ENCODE results near the gene SLCO3A1. TPM values are rescaled to one million over a fixed set of nuclear protein-coding genes. Genes with fewer than 3 reads are reported as not detected.

SLCO3A1 gene
- total RNA-seq, 1 experiment from 2014 or later: 10.1 TPM

DNA sequence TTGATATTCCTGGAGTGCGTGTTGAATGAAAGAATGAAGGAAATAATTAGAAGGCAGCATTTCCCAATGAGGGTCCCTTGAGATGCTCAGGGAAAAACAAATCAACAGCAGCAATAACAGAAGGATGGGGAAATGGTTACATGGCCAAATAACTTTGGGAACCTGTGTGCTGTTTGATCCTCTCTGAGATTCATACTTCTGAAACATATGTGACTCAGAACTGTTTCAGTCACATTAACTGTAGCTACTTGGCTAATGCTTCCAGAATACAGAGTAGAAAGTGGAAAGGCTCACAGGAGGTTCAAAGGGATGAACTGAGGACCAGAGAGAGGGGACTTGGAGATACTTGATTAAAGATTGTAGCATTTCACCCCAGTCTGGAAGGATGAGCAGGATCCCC is 258.2 kb downstream of the SLCO3A1 start:
- no peaks in the 10 kb centered on the region for H3K27me3 Mint-ChIP-seq (ENCODE audit: insufficient read depth, unreplicated experiment)
- CTCF ChIA-PET: interaction anchor here (0.6 to 0.9 kb wide), 5 partner anchors 12 to 253 kb away, joined by 3 to 4 read pairs (median 3); no protein-coding TSS in a partner anchor
- intact Hi-C loops (cut with micrococcal nuclease): no loop called here

GRCh38 chr15:92112180-92112579 is 258.7 kb downstream of the SLCO3A1 start:
- H3K27me3 Mint-ChIP-seq (ENCODE audit: insufficient read depth, unreplicated experiment): no peaks in the 10 kb centered on the region
- ChIA-PET POLR2A (interaction anchor here (0.7 kb wide), 1 partner anchor 23 kb away, joined by 4 read pairs; no protein-coding TSS in a partner anchor), CTCF (interaction anchor here (0.6 to 0.9 kb wide), 4 partner anchors 15 to 681 kb away, joined by 3 to 4 read pairs (median 4); no protein-coding TSS in a partner anchor)
- no peak overlapping the region for H3K27ac Mint-ChIP-seq (ENCODE audit: low read depth, unreplicated experiment)
- H3K4me1 Mint-ChIP-seq (ENCODE audit: insufficient read depth, unreplicated experiment): no peaks in the 10 kb centered on the region
- intact Hi-C loops (cut with micrococcal nuclease): no loop called here
- H3K4me3 Mint-ChIP-seq (ENCODE audit: unreplicated experiment): no peak overlapping the region
- TF ChIP-seq, protein P1, sequence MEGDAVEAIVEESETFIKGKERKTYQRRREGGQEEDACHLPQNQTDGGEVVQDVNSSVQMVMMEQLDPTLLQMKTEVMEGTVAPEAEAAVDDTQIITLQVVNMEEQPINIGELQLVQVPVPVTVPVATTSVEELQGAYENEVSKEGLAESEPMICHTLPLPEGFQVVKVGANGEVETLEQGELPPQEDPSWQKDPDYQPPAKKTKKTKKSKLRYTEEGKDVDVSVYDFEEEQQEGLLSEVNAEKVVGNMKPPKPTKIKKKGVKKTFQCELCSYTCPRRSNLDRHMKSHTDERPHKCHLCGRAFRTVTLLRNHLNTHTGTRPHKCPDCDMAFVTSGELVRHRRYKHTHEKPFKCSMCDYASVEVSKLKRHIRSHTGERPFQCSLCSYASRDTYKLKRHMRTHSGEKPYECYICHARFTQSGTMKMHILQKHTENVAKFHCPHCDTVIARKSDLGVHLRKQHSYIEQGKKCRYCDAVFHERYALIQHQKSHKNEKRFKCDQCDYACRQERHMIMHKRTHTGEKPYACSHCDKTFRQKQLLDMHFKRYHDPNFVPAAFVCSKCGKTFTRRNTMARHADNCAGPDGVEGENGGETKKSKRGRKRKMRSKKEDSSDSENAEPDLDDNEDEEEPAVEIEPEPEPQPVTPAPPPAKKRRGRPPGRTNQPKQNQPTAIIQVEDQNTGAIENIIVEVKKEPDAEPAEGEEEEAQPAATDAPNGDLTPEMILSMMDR (IDR thresholded peaks at IDR 0.05; ENCODE audit: unreplicated experiment): no peak
- BruUV-seq (replicated peaks): no TSS peak
- no peak for DNase-seq (ENCODE audit: unreplicated experiment)
- H3K36me3 Mint-ChIP-seq (ENCODE audit: insufficient read depth, unreplicated experiment): peaks cover 8% of the 10 kb centered on the region
- no peaks in the 10 kb centered on the region for H3K9me3 Mint-ChIP-seq (ENCODE audit: unreplicated experiment)

More for the DNA sequence above, 258.2 kb downstream of the SLCO3A1 start:
- Mint-ChIP-seq H3K4me3 (ENCODE audit: unreplicated experiment) (no peak overlapping the region), H3K9me3 (ENCODE audit: unreplicated experiment) (no peaks in the 10 kb centered on the region), H3K36me3 (ENCODE audit: insufficient read depth, unreplicated experiment) (peaks cover 8% of the 10 kb centered on the region), H3K27ac (ENCODE audit: low read depth, unreplicated experiment) (no peak overlapping the region), H3K4me1 (ENCODE audit: insufficient read depth, unreplicated experiment) (no peaks in the 10 kb centered on the region)
- no TSS peak for BruUV-seq (replicated peaks)
- no peak for DNase-seq (ENCODE audit: unreplicated experiment)
- POLR2A ChIA-PET: interaction anchor here (0.7 kb wide), 1 partner anchor 23 kb away, joined by 4 read pairs; no protein-coding TSS in a partner anchor
- TF ChIP-seq, protein P1 (IDR thresholded peaks at IDR 0.05; ENCODE audit: unreplicated experiment): no peak

DNA sequence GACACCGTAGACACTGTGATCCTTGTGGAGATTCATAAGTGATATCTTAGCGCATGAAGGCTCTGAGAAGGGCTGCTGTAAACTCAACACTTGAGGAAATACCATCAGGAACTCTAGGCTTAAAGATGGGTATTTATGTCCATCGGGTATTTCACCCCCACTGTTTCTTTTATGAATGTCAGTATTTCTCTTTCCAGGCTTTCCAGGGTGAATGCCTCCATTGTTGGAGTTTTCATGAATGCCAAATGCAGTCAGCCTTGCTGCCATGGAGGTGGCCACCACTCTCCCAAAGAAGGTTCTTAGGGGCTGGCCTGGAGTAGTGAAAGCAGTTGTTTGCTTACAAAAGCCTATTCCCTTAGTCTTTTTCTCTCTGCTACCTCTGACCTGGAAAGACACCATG is 259.2 kb downstream of the SLCO3A1 start:
- Mint-ChIP-seq H3K4me1 (ENCODE audit: insufficient read depth, unreplicated experiment) (no peaks in the 10 kb centered on the region), H3K4me3 (ENCODE audit: unreplicated experiment) (no peak overlapping the region), H3K9me3 (ENCODE audit: unreplicated experiment) (no peaks in the 10 kb centered on the region), H3K27me3 (ENCODE audit: insufficient read depth, unreplicated experiment) (no peaks in the 10 kb centered on the region), H3K36me3 (ENCODE audit: insufficient read depth, unreplicated experiment) (peaks cover 8% of the 10 kb centered on the region), H3K27ac (ENCODE audit: low read depth, unreplicated experiment) (no peak overlapping the region)
- CTCF ChIA-PET: interaction anchor here (0.6 kb wide), 1 partner anchor 680 kb away, joined by 4 read pairs; no protein-coding TSS in a partner anchor
- BruUV-seq (replicated peaks): no TSS peak
- TF ChIP-seq, protein P1 (IDR thresholded peaks at IDR 0.05; ENCODE audit: unreplicated experiment): no peak
- POLR2A ChIA-PET: no interaction called here
- intact Hi-C loops (cut with micrococcal nuclease): no loop called here
- no peak for DNase-seq (ENCODE audit: unreplicated experiment)

GRCh38 chr15:92113832-92114231 is 260.3 kb downstream of the SLCO3A1 start:
- TF ChIP-seq, protein P1 (IDR thresholded peaks at IDR 0.05; ENCODE audit: unreplicated experiment): no peak
- BruUV-seq (replicated peaks): no TSS peak
- no peak overlapping the region for H3K27ac Mint-ChIP-seq (ENCODE audit: low read depth, unreplicated experiment)
- CTCF ChIA-PET: interaction anchor here (0.6 to 1.0 kb wide), 3 partner anchors 10 to 263 kb away, joined by 3 to 4 read pairs (median 3); no protein-coding TSS in a partner anchor
- no peaks in the 10 kb centered on the region for H3K27me3 Mint-ChIP-seq (ENCODE audit: insufficient read depth, unreplicated experiment)
- no peaks in the 10 kb centered on the region for H3K9me3 Mint-ChIP-seq (ENCODE audit: unreplicated experiment)
- no peak for DNase-seq (ENCODE audit: unreplicated experiment)
- H3K36me3 Mint-ChIP-seq (ENCODE audit: insufficient read depth, unreplicated experiment): peaks cover 8% of the 10 kb centered on the region
- POLR2A ChIA-PET: no interaction called here
- intact Hi-C loops (cut with micrococcal nuclease): no loop called here
- H3K4me3 Mint-ChIP-seq (ENCODE audit: unreplicated experiment): no peak overlapping the region
- peaks cover 5% of the 10 kb centered on the region for H3K4me1 Mint-ChIP-seq (ENCODE audit: insufficient read depth, unreplicated experiment)
